MCF 10A (cell line): ENCODE results near the gene DHDDS. TPM values are rescaled to one million over a fixed set of nuclear protein-coding genes. Genes with fewer than 3 reads are reported as not detected.

Source experiments
- BruUV-seq: library from RNA; stranded (reverse); fragments of 400-500 nt; replicated peaks from 2 replicates; lab custom pipeline; 2021; lab: Mats Ljungman, UMichigan
- CTCF ChIA-PET: fragments of 300-600 bp; sonication (Branson Sonifier 250); formaldehyde crosslinking; extraction: SDS; loops from one replicate; lab custom pipeline; 2021; ENCODE audit warnings: antibody characterized with exemption, inconsistent platforms; lab: Yijun Ruan, JAX
- POLR2A ChIA-PET: fragments of 300-600, 350-650 bp; sonication (Branson Sonifier 250); formaldehyde crosslinking; extraction: SDS; loops from one replicate; lab custom pipeline; 2020; ENCODE audit warnings: antibody characterized with exemption, inconsistent platforms; lab: Yijun Ruan, JAX
- DNase-seq: peaks from one replicate; pipeline ENCODE4 v3.0.0-alpha.2; 2018; ENCODE audit not compliant: unreplicated experiment
- H3K27ac Mint-ChIP-seq: one replicate; pipeline ENCODE4 v1.8.0; 2022; ENCODE audit warnings: mild to moderate bottlenecking, low read depth, mixed read lengths; ENCODE audit not compliant: unreplicated experiment
- H3K27me3 Mint-ChIP-seq: one replicate; pipeline ENCODE4 v1.8.0; 2022; ENCODE audit warnings: mixed read lengths; ENCODE audit not compliant: insufficient read depth, unreplicated experiment
- H3K36me3 Mint-ChIP-seq: one replicate; pipeline ENCODE4 v1.8.0; 2022; ENCODE audit warnings: mild to moderate bottlenecking, moderate library complexity, mixed read lengths; ENCODE audit not compliant: insufficient read depth, unreplicated experiment
- H3K4me1 Mint-ChIP-seq: one replicate; pipeline ENCODE4 v1.8.0; 2022; ENCODE audit warnings: mixed read lengths; ENCODE audit not compliant: insufficient read depth, unreplicated experiment
- H3K4me3 Mint-ChIP-seq: one replicate; pipeline ENCODE4 v1.8.0; 2022; ENCODE audit warnings: mild to moderate bottlenecking, moderate library complexity, mixed read lengths; ENCODE audit not compliant: unreplicated experiment
- H3K9me3 Mint-ChIP-seq: one replicate; pipeline ENCODE4 v1.8.0; 2022; ENCODE audit warnings: mixed read lengths; ENCODE audit not compliant: unreplicated experiment
- CTCF ChIP-seq: fragments of 200-600 bp; IDR thresholded peaks from one replicate; pipeline ENCODE4 v1.8.0; 2022; ENCODE audit warnings: antibody characterized with exemption, mild to moderate bottlenecking; ENCODE audit not compliant: unreplicated experiment
- intact Hi-C: fragments of 100-400 bp; cut with micrococcal nuclease; formaldehyde crosslinking; loops from 2 replicates; pipeline ENCODE4 v1.14.1; 2022
- total RNA-seq: library from RNA; stranded (reverse); gene quantifications from 2 replicates; pipeline ENCODE4 v1.2.3, GENCODE V29; 2022

The DHDDS gene
- total RNA-seq, 1 experiment from 2014 or later = 48.2 TPM

DNA sequence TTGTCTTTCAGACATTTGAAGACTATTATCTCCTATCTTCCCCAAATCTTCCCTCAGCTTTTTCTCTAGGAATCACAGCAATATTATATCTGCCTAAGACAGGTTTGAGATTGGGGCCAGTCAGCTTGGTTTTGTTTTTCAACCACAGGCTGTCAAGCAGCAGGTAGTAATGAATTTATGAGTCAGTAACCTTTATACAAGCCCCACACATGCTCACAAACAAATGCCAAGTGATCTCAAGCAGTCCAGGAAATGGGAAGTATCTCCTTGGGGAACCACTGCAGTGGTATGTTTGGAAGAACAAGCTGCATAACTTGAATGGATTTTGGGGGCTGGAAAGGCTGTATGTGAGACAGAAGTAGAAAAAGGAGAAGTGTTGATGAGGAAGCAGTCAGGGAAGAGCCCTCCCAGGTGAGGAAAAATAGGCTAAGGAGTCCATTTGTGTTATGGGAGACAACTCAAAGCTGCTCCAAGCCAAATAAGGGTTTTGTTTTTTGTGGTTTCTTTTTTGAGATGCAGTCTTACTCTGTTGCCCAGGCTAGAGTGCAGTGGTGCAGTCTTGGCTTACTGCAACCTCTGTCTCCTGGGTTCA, 2.1 kb downstream of the DHDDS start:
- H3K4me3 Mint-ChIP-seq = peak overlapping the region; percentile 27
- intact Hi-C loops = loop anchor here (5.0 kb wide), 1 partner anchor 38 kb away; the partner anchor contains the start of gene HMGN2
- POLR2A ChIA-PET = interaction anchor here (3.1 to 3.4 kb wide), 2 partner anchors 11 to 36 kb away, joined by 11 to 41 read pairs; partner anchors contain the start of gene HMGN2

DNA sequence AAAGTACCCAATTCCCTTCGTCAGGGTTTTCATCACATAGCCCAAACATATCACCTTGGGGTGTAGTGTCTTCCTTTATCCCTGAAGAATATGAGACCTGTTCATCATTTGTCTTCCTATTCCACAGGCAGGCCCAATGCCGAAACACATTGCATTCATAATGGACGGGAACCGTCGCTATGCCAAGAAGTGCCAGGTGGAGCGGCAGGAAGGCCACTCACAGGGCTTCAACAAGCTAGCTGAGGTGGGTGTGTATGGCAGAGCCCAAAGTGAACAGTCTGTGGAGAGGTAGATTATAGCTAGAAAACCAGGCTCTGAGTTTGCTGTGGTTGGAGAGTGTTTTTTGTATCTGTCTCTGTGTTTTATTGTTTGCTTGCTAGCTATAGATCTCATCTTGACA, 5.9 kb downstream of the DHDDS start:
- ChIA-PET CTCF (interaction anchor here (0.7 to 0.8 kb wide), 2 partner anchors 21 to 1523 kb away, joined by 3 to 6 read pairs; no protein-coding TSS in a partner anchor), POLR2A (interaction anchor here (0.7 kb wide), 1 partner anchor 1673 kb away, joined by 3 read pairs; no protein-coding TSS in a partner anchor)
- H3K27me3 Mint-ChIP-seq = no peaks in the 10 kb centered on the region
- peaks cover 6% of the 10 kb centered on the region for H3K4me1 Mint-ChIP-seq
- no TSS peak for BruUV-seq
- no peak overlapping the region for H3K4me3 Mint-ChIP-seq
- no peak for DNase-seq
- intact Hi-C loops = no loop called here
- H3K27ac Mint-ChIP-seq = no peak overlapping the region
- no peak for TF ChIP-seq CTCF
- H3K9me3 Mint-ChIP-seq = no peaks in the 10 kb centered on the region
- peaks cover 84% of the 10 kb centered on the region for H3K36me3 Mint-ChIP-seq

More for the DNA sequence above, 2.1 kb downstream of the DHDDS start:
- no peak for TF ChIP-seq CTCF
- no peak overlapping the region for H3K27ac Mint-ChIP-seq
- H3K4me1 Mint-ChIP-seq = peaks cover 12% of the 10 kb centered on the region
- CTCF ChIA-PET = interaction anchor here (0.6 kb wide), 1 partner anchor 21 kb away, joined by 7 read pairs; no protein-coding TSS in a partner anchor
- peaks cover 58% of the 10 kb centered on the region for H3K36me3 Mint-ChIP-seq
- no peaks in the 10 kb centered on the region for H3K27me3 Mint-ChIP-seq
- no peak for DNase-seq
- H3K9me3 Mint-ChIP-seq = no peaks in the 10 kb centered on the region
- no TSS peak for BruUV-seq

DNA sequence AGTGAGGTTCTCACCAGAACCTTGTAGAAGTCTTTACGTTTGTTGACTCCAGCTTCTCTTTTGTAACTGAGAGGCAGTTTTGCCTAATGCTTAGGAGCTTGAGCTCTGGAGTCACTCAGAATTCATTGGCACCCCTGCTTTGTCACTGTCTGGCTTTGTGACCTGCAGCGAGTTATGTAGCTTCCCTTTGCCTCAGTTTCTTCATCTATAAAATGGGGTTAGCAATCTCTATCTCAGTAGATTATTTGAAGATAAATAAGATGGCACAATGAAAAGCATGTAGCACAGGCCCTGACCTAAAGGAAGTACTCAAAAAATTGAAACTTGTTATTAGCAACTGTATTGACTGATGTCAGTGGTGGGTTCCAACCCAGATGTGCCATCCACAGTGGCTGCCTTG, 8.1 kb downstream of the DHDDS start:
- ChIA-PET POLR2A (no interaction called here), CTCF (interaction anchor here (0.6 to 1.3 kb wide), 4 partner anchors 20 to 155 kb away, joined by 3 to 6 read pairs (median 3); no protein-coding TSS in a partner anchor)
- H3K27ac Mint-ChIP-seq = no peak overlapping the region

More for the DNA sequence above, 8.1 kb downstream of the DHDDS start:
- no peaks in the 10 kb centered on the region for H3K4me1 Mint-ChIP-seq
- TF ChIP-seq CTCF = no peak
- intact Hi-C loops = no loop called here
- peaks cover 91% of the 10 kb centered on the region for H3K36me3 Mint-ChIP-seq
- DNase-seq = no peak
- H3K27me3 Mint-ChIP-seq = no peaks in the 10 kb centered on the region
- no TSS peak for BruUV-seq
- no peaks in the 10 kb centered on the region for H3K9me3 Mint-ChIP-seq
- H3K4me3 Mint-ChIP-seq = no peak overlapping the region
